Measurements from ENCODE around the gene TTC28. TPM values are rescaled to one million over a fixed set of nuclear protein-coding genes. Genes with fewer than 3 reads are reported as not detected.

The TTC28 gene
- total and polyA plus RNA-seq, 11 donors = 5.1 to 34.9 (median 21.8) TPM

- intact Hi-C loops (cut with DNase I) = loop anchor here in 5 of 10 donors (5.0 to 10.0 kb wide), 3 partner anchors 413 to 805 kb away; no protein-coding TSS in a partner anchor
- H3K4me1 ChIP-seq = peaks cover 19 to 77% (median 46%) of the 10 kb centered on the region in 12 donors
These were observed 650.3 kb downstream of the TTC28 start for GRCh38 chr22:28029201-28029948.

DNA sequence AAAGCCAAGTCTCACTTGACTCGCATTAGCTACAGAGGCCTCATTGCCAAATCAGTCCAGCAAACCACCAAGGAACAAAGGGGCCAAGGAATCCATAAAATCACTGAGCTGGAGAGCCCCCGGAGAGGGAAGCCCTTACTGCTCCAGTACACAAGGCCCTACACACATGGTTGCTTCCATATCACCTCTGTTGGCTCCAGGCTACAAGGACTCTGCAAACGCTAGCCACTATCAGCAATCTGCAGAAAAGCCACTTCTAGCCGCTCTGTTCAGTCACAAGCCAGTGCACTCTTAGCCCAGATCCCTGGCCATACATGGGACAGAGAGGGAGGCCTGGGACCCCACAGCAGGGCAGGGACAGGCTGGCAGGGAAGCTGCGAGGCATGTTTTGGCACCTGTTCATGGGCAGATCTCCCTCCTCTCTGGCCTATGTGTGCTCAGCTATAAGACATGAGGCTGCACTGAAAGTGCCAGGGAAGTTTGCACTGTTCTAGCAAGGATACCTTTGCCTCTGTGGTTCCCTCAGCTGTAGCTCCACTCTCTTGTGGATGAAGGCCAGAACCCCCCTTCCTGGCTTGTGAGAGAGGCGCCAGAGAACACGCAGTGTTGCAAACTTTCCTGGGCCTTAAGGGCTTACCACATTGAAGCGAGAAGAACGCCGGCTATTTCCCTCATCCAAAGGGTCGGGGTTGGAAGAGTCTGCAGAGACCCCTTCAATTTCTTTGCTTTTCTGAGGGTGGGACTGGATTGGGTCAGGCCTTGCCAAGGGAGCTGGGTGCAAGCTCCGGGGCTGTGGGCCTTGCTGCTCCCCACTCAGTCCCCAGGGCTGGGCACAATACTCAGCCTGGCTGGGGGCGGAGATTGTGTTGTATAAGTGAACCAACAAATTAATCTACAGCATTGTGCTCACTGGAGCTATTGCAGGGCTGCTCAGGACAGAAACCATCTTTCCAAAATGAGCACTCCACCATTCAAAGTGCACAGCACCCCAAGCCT, 651.9 kb downstream of the TTC28 start:
- TF ChIP-seq CTCF (IDR thresholded peaks at IDR 0.05) (no peak), POLR2A (IDR thresholded peaks at IDR 0.05) (no peak)
- Histone ChIP-seq H3K9me3 (no peaks in the 10 kb centered on the region), H3K27me3 (no peaks in the 10 kb centered on the region), H3K27ac (peak overlapping the region in 11 of 12 donors; percentile 39 to 75 (median 67)), H3K4me3 (no peak overlapping the region), H3K36me3 (peaks cover 0 to 9% (median 0%) of the 10 kb centered on the region in 9 donors), H3K4me1 (peaks cover 15 to 73% (median 36%) of the 10 kb centered on the region in 12 donors)
- ATAC-seq (peak; percentile 22 to 45 (median 33)), DNase-seq (peak in 1 of 5 donors; percentile 24)
- intact Hi-C loops (cut with DNase I) = loop anchor here in 5 of 10 donors (5.0 to 10.0 kb wide), 3 partner anchors 415 to 807 kb away; no protein-coding TSS in a partner anchor
- WGBS, 4 donors = 51 to 69% (median 59%) methylated on average over 12 to 13 of the region's 13 CpGs

More at GRCh38 chr22:28029201-28029948, 650.3 kb downstream of the TTC28 start:
- Histone ChIP-seq H3K4me3 (no peak overlapping the region), H3K9me3 (no peaks in the 10 kb centered on the region), H3K36me3 (peaks cover 0 to 9% (median 0%) of the 10 kb centered on the region in 9 donors), H3K27me3 (no peaks in the 10 kb centered on the region), H3K27ac (peak overlapping the region; percentile 43 to 75 (median 62))
- WGBS, 4 donors = 42 to 47% (median 46%) methylated on average over 6 of the region's 6 CpGs
- TF ChIP-seq POLR2A (IDR thresholded peaks at IDR 0.05) = no peak
- no peak for TF ChIP-seq CTCF (IDR thresholded peaks at IDR 0.05)
- DNase-seq = peak; percentile 57 to 79 (median 64)
- peak; percentile 59 to 86 (median 79) for ATAC-seq

GRCh38 chr22:28025866-28026575, 653.6 kb downstream of the TTC28 start:
- H3K27me3 ChIP-seq = no peaks in the 10 kb centered on the region

More at GRCh38 chr22:28025866-28026575, 653.6 kb downstream of the TTC28 start:
- no peak overlapping the region for H3K27ac ChIP-seq
- no peak overlapping the region for H3K4me3 ChIP-seq
- H3K36me3 ChIP-seq = peaks cover 0 to 9% (median 0%) of the 10 kb centered on the region in 9 donors
- peaks cover 15 to 70% (median 39%) of the 10 kb centered on the region in 12 donors for H3K4me1 ChIP-seq
- WGBS, 4 donors = 89 to 96% (median 94%) methylated on average over 10 to 12 of the region's 12 CpGs
- H3K9me3 ChIP-seq = no peaks in the 10 kb centered on the region
- intact Hi-C loops (cut with DNase I) = loop anchor here in 5 of 10 donors (5.0 to 10.0 kb wide), 3 partner anchors 416 to 809 kb away; no protein-coding TSS in a partner anchor
- ATAC-seq (no peak), DNase-seq (peak in 2 of 5 donors; percentile 9 to 11)
- no peak for TF ChIP-seq CTCF (IDR thresholded peaks at IDR 0.05)
- TF ChIP-seq POLR2A (IDR thresholded peaks at IDR 0.05) = no peak

All from heart left ventricle (tissue), 16 donors.